Natural killer cell (primary cell): ENCODE results near the gene UNC119. TPM values are rescaled to one million over a fixed set of nuclear protein-coding genes. Genes with fewer than 3 reads are reported as not detected.

Experiments
- ATAC-seq, 3 donors: fragments of 150-1000 bp in 2 of 3; fragments of 200-7000 bp in 1 of 3; cut with Tn5 transposase; 1 replicate in 1 of 3; 2 replicates in 2 of 3; pipeline ENCODE4 v1.10.0; 2021; ENCODE audit warnings: mild to moderate bottlenecking in 2 of 3, moderate library complexity in 2 of 3
- DNase-seq, 2 donors: peaks; one replicate each; pipeline versions ENCODE4 v3.0.0 to v3.0.0-alpha.2; 2013 to 2021; ENCODE audit warnings: mixed read lengths in 1 of 2
- H3K27ac ChIP-seq: one replicate; pipeline ENCODE4 v1.5.1; 2013; ENCODE audit warnings: mild to moderate bottlenecking, low read length
- H3K27me3 ChIP-seq: one replicate; pipeline ENCODE4 v1.6.1; 2013; ENCODE audit warnings: low read length; ENCODE audit not compliant: control insufficient read depth, insufficient read depth
- H3K36me3 ChIP-seq: one replicate; pipeline ENCODE4 v1.6.1; 2013; ENCODE audit warnings: low read length; ENCODE audit not compliant: control insufficient read depth, insufficient read depth
- H3K4me1 ChIP-seq: one replicate; pipeline ENCODE4 v1.6.1; 2013; ENCODE audit warnings: low read length; ENCODE audit not compliant: control insufficient read depth, insufficient read depth
- H3K4me3 ChIP-seq: one replicate; pipeline ENCODE4 v1.5.1; 2013; ENCODE audit warnings: low read length
- H3K9me3 ChIP-seq: one replicate; pipeline ENCODE4 v1.6.1; 2013; ENCODE audit warnings: low read length; ENCODE audit not compliant: control insufficient read depth, insufficient read depth
- H3K27ac Mint-ChIP-seq, 2 donors: one replicate each; pipeline ENCODE4 v1.8.0; 2022; ENCODE audit warnings: mild to moderate bottlenecking in 2 of 2, mixed read lengths in 2 of 2, moderate library complexity in 1 of 2
- H3K27me3 Mint-ChIP-seq, 2 donors: one replicate each; pipeline ENCODE4 v1.8.0; 2022; ENCODE audit warnings: low read depth in 2 of 2, mixed read lengths in 2 of 2
- H3K36me3 Mint-ChIP-seq: one replicate; pipeline ENCODE4 v1.8.0; 2022; ENCODE audit warnings: mixed read lengths
- H3K4me1 Mint-ChIP-seq, 2 donors: one replicate each; pipeline ENCODE4 v1.8.0; 2022; ENCODE audit warnings: mixed read lengths in 2 of 2
- H3K4me3 Mint-ChIP-seq: one replicate; pipeline ENCODE4 v1.8.0; 2022; ENCODE audit warnings: mild to moderate bottlenecking, moderate library complexity, mixed read lengths
- H3K9me3 Mint-ChIP-seq, 2 donors: one replicate each; pipeline ENCODE4 v1.8.0; 2022; ENCODE audit warnings: mixed read lengths in 2 of 2
- WGBS: methylation state at CpG from one replicate; pipeline ENCODE4 v1.1.7; 2013; ENCODE audit warnings: missing lambda C conversion rate; ENCODE audit not compliant: insufficient coverage; 5-methylcytosine and 5-hydroxymethylcytosine counted together
- intact Hi-C: fragments of 100-400 bp; cut with micrococcal nuclease; formaldehyde crosslinking; loops from one replicate; pipeline ENCODE4 v1.14.2; 2022
- total RNA-seq, 4 donors: library from RNA; stranded (reverse); fragments of 120-200 nt in 1 of 4; gene quantifications; one replicate each; pipeline versions ENCODE4 v1.2.3 to v1.2.4, GENCODE V29; 2013 to 2022
- TF ChIP-seq, protein P1 (sequence below): fragments of 200-600 bp; IDR thresholded peaks from one replicate; pipeline ENCODE4 v1.8.0; 2022; ENCODE audit warnings: antibody characterized with exemption

Gene UNC119
- total RNA-seq, 3 donors from 2014 or later (not counting 1 experiment from before 2014, with no cell fraction given) = 79.1 to 106 (median 79.3) TPM

GRCh38 chr17:28538296-28538895 is 14.0 kb downstream of the UNC119 start:
- Histone ChIP-seq H3K9me3 (no peaks in the 10 kb centered on the region), H3K4me3 (no peak overlapping the region), H3K36me3 (no peaks in the 10 kb centered on the region), H3K27ac (no peak overlapping the region), H3K4me1 (no peaks in the 10 kb centered on the region), H3K27me3 (no peaks in the 10 kb centered on the region)
- ATAC-seq = no peak
- no peak for DNase-seq
- no peaks in the 10 kb centered on the region for H3K36me3 Mint-ChIP-seq
- TF ChIP-seq, protein P1, sequence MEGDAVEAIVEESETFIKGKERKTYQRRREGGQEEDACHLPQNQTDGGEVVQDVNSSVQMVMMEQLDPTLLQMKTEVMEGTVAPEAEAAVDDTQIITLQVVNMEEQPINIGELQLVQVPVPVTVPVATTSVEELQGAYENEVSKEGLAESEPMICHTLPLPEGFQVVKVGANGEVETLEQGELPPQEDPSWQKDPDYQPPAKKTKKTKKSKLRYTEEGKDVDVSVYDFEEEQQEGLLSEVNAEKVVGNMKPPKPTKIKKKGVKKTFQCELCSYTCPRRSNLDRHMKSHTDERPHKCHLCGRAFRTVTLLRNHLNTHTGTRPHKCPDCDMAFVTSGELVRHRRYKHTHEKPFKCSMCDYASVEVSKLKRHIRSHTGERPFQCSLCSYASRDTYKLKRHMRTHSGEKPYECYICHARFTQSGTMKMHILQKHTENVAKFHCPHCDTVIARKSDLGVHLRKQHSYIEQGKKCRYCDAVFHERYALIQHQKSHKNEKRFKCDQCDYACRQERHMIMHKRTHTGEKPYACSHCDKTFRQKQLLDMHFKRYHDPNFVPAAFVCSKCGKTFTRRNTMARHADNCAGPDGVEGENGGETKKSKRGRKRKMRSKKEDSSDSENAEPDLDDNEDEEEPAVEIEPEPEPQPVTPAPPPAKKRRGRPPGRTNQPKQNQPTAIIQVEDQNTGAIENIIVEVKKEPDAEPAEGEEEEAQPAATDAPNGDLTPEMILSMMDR = no peak
- H3K9me3 Mint-ChIP-seq = no peaks in the 10 kb centered on the region
- WGBS = 92% methylated on average over 14 of the region's 14 CpGs
- intact Hi-C loops = no loop called here
- no peak overlapping the region for H3K4me3 Mint-ChIP-seq
- no peak overlapping the region for H3K27ac Mint-ChIP-seq
- no peaks in the 10 kb centered on the region for H3K4me1 Mint-ChIP-seq
- no peaks in the 10 kb centered on the region for H3K27me3 Mint-ChIP-seq

GRCh38 chr17:28537219-28537610 is 15.2 kb downstream of the UNC119 start:
- intact Hi-C loops = no loop called here
- Mint-ChIP-seq H3K4me1 (no peaks in the 10 kb centered on the region), H3K36me3 (no peaks in the 10 kb centered on the region), H3K27me3 (no peaks in the 10 kb centered on the region), H3K27ac (no peak overlapping the region), H3K4me3 (no peak overlapping the region), H3K9me3 (no peaks in the 10 kb centered on the region)
- Histone ChIP-seq H3K27me3 (no peaks in the 10 kb centered on the region), H3K4me1 (no peaks in the 10 kb centered on the region), H3K9me3 (no peaks in the 10 kb centered on the region), H3K27ac (no peak overlapping the region), H3K36me3 (no peaks in the 10 kb centered on the region), H3K4me3 (no peak overlapping the region)
- ATAC-seq = no peak
- 86% methylated on average over 12 of the region's 12 CpGs for WGBS
- no peak for DNase-seq
- TF ChIP-seq, protein P1 = no peak

GRCh38 chr17:28536532-28537218 is 15.7 kb downstream of the UNC119 start:
- Mint-ChIP-seq H3K36me3 (no peaks in the 10 kb centered on the region), H3K27me3 (no peaks in the 10 kb centered on the region), H3K9me3 (no peaks in the 10 kb centered on the region), H3K27ac (no peak overlapping the region), H3K4me1 (no peaks in the 10 kb centered on the region), H3K4me3 (no peak overlapping the region)
- Histone ChIP-seq H3K9me3 (no peaks in the 10 kb centered on the region), H3K4me3 (no peak overlapping the region), H3K27me3 (no peaks in the 10 kb centered on the region), H3K36me3 (no peaks in the 10 kb centered on the region), H3K4me1 (no peaks in the 10 kb centered on the region), H3K27ac (no peak overlapping the region)
- DNase-seq (no peak), ATAC-seq (no peak)
- intact Hi-C loops = no loop called here
- TF ChIP-seq, protein P1 = no peak
- 75% methylated on average over 9 of the region's 9 CpGs for WGBS
